ENCODE measurements around the gene SCAPER.

DNA sequence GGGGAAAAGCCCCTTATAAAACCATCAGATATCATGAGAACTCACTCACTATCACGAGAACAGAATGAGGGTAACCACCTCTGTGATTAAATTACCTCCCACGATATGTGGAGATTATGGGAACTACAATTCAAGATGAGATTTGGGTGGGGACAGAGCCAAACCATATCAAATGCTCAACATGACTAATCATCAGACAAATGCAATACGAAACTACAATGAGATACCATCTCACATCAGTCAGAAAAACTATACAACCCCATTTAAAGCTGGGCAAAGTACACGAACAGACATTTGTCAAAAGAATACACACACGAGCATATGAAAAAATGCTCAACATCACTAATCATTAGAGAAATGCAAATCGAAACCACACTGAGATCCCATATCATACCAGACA, 67.7 kb downstream of the SCAPER start:
- TF ChIP-seq, protein P1, sequence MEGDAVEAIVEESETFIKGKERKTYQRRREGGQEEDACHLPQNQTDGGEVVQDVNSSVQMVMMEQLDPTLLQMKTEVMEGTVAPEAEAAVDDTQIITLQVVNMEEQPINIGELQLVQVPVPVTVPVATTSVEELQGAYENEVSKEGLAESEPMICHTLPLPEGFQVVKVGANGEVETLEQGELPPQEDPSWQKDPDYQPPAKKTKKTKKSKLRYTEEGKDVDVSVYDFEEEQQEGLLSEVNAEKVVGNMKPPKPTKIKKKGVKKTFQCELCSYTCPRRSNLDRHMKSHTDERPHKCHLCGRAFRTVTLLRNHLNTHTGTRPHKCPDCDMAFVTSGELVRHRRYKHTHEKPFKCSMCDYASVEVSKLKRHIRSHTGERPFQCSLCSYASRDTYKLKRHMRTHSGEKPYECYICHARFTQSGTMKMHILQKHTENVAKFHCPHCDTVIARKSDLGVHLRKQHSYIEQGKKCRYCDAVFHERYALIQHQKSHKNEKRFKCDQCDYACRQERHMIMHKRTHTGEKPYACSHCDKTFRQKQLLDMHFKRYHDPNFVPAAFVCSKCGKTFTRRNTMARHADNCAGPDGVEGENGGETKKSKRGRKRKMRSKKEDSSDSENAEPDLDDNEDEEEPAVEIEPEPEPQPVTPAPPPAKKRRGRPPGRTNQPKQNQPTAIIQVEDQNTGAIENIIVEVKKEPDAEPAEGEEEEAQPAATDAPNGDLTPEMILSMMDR (IDR thresholded peaks at IDR 0.05; ENCODE audit: insufficient read depth, low read length): no peak
- TF ChIP-seq, protein P2, sequence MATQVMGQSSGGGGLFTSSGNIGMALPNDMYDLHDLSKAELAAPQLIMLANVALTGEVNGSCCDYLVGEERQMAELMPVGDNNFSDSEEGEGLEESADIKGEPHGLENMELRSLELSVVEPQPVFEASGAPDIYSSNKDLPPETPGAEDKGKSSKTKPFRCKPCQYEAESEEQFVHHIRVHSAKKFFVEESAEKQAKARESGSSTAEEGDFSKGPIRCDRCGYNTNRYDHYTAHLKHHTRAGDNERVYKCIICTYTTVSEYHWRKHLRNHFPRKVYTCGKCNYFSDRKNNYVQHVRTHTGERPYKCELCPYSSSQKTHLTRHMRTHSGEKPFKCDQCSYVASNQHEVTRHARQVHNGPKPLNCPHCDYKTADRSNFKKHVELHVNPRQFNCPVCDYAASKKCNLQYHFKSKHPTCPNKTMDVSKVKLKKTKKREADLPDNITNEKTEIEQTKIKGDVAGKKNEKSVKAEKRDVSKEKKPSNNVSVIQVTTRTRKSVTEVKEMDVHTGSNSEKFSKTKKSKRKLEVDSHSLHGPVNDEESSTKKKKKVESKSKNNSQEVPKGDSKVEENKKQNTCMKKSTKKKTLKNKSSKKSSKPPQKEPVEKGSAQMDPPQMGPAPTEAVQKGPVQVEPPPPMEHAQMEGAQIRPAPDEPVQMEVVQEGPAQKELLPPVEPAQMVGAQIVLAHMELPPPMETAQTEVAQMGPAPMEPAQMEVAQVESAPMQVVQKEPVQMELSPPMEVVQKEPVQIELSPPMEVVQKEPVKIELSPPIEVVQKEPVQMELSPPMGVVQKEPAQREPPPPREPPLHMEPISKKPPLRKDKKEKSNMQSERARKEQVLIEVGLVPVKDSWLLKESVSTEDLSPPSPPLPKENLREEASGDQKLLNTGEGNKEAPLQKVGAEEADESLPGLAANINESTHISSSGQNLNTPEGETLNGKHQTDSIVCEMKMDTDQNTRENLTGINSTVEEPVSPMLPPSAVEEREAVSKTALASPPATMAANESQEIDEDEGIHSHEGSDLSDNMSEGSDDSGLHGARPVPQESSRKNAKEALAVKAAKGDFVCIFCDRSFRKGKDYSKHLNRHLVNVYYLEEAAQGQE (IDR thresholded peaks at IDR 0.05; ENCODE audit: insufficient replicate concordance, low read depth): no peak
- TF ChIP-seq GABPA (IDR thresholded peaks at IDR 0.05; ENCODE audit: low read depth) (no peak), POLR2AphosphoS5 (IDR thresholded peaks at IDR 0.05; ENCODE audit: low read depth) (no peak)

Measured in HL-60 (cell line).